ENCODE data around the gene SETD4. TPM values are rescaled to one million over a fixed set of nuclear protein-coding genes. Genes with fewer than 3 reads are reported as not detected.

Gene SETD4
- total RNA-seq, 2 donors from 2014 or later, result 19.8 to 36.3 TPM

GRCh38 chr21:36068748-36069398 is 8.5 kb upstream of the SETD4 start:
- Histone ChIP-seq H3K27me3 (replicated peaks; ENCODE audit: insufficient read depth) (no peaks in the 10 kb centered on the region), H3K27ac (peak overlapping the region in 1 of 2 donors; percentile 77), H3K36me3 (no peaks in the 10 kb centered on the region), H3K9me3 (no peaks in the 10 kb centered on the region), H3K4me3 (no peak overlapping the region), H3K4me1 (replicated peaks) (peaks cover 20% of the 10 kb centered on the region)
- 97% methylated on average over 5 of the region's 5 CpGs for WGBS
- DNase-seq (ENCODE audit: low spot score), result no peak
- TF ChIP-seq POLR2AphosphoS5 (IDR thresholded peaks at IDR 0.05) (no peak), CTCF (IDR thresholded peaks at IDR 0.05) (no peak), POLR2A (IDR thresholded peaks at IDR 0.05) (no peak)
- intact Hi-C loops (cut with DNase I), result no loop called here

DNA sequence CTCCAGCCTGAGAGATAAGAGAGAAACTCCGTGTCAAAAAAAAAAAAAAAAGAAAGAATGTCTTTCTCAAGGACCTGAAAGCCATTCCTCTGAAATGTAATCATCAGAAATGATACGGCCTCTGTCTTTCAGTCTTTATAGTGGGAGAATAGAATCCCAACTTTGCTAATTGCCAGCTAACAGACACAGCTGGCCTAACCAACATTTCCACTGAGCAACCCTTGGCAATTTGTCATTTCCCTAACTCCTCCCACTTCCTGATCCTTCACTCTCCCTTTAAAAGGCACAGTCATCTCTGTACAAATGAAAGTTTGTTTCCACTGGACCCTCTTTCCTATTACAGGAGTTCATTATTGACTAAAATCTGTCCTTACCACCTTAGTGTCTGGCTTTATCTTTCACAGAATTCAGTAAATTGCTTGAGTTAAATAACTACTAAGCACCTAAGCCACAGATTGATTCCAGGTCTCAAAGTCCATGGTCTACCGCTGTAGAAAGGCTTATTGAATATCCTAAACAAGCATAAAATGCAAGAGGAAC is 5.2 kb upstream of the SETD4 start:
- TF ChIP-seq CTCF (IDR thresholded peaks at IDR 0.05), result no peak
- TF ChIP-seq POLR2A (IDR thresholded peaks at IDR 0.05), result no peak
- no peak for TF ChIP-seq POLR2AphosphoS5 (IDR thresholded peaks at IDR 0.05)
- 84% methylated on average over 3 of the region's 3 CpGs for WGBS
- DNase-seq (ENCODE audit: low spot score), result no peak

GRCh38 chr21:36064085-36064460 is 3.7 kb upstream of the SETD4 start:
- Histone ChIP-seq H3K4me3 (no peak overlapping the region), H3K4me1 (replicated peaks) (peaks cover 3% of the 10 kb centered on the region), H3K9me3 (no peaks in the 10 kb centered on the region), H3K27ac (no peak overlapping the region), H3K27me3 (replicated peaks; ENCODE audit: insufficient read depth) (no peaks in the 10 kb centered on the region), H3K36me3 (no peaks in the 10 kb centered on the region)
- TF ChIP-seq POLR2AphosphoS5 (IDR thresholded peaks at IDR 0.05), result no peak
- TF ChIP-seq CTCF (IDR thresholded peaks at IDR 0.05), result no peak
- no peak for TF ChIP-seq POLR2A (IDR thresholded peaks at IDR 0.05)
- DNase-seq (ENCODE audit: low spot score), result no peak
- WGBS, result 95% methylated on average over 4 of the region's 4 CpGs
- intact Hi-C loops (cut with DNase I), result no loop called here

More for the DNA sequence above, 5.2 kb upstream of the SETD4 start:
- H3K27ac ChIP-seq, result no peak overlapping the region
- no peak overlapping the region for H3K4me3 ChIP-seq
- no peaks in the 10 kb centered on the region for H3K9me3 ChIP-seq
- no peaks in the 10 kb centered on the region for H3K27me3 ChIP-seq (replicated peaks; ENCODE audit: insufficient read depth)
- no peaks in the 10 kb centered on the region for H3K4me1 ChIP-seq (replicated peaks)
- intact Hi-C loops (cut with DNase I), result no loop called here
- H3K36me3 ChIP-seq, result no peaks in the 10 kb centered on the region

GRCh38 chr21:36063375-36064084 is 3.2 kb upstream of the SETD4 start:
- H3K4me1 ChIP-seq (replicated peaks), result peaks cover 9% of the 10 kb centered on the region
- no peak for DNase-seq (ENCODE audit: low spot score)
- H3K27me3 ChIP-seq (replicated peaks; ENCODE audit: insufficient read depth), result no peaks in the 10 kb centered on the region
- H3K36me3 ChIP-seq, result no peaks in the 10 kb centered on the region
- H3K9me3 ChIP-seq, result no peaks in the 10 kb centered on the region
- no peak overlapping the region for H3K27ac ChIP-seq
- no peak overlapping the region for H3K4me3 ChIP-seq
- TF ChIP-seq CTCF (IDR thresholded peaks at IDR 0.05), result no peak
- TF ChIP-seq POLR2AphosphoS5 (IDR thresholded peaks at IDR 0.05), result no peak
- TF ChIP-seq POLR2A (IDR thresholded peaks at IDR 0.05), result no peak
- WGBS, result 88% methylated on average over 14 of the region's 14 CpGs
- intact Hi-C loops (cut with DNase I), result no loop called here

All from prostate gland (tissue), 2 donors.